ENCODE results near the gene PRDM13. TPM values are rescaled to one million over a fixed set of nuclear protein-coding genes. Genes with fewer than 3 reads are reported as not detected.

The PRDM13 gene
- total and polyA plus RNA-seq, 2 of the 13 experiments (the other 11 are each of a cell fraction or from before 2014, with no cell fraction given), result not detected

DNA sequence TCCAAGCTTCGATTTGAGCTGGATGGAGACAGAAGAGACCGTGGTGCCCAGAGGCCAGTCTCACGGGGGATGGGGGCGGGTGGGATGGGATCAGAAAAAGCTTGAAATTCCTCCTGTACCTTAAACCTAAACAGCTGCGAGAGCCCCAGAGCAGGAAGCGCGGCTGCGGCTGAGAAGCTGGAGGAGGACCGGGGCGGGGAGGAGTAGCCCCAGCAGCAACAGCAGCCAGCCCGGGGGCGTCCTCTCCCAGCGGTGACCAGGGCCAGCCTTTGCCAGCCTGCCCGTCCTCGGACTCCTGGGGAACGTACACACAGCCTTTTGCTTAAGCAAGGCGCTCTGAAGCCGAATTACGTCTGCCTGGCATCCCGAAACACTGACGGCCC is 17.4 kb upstream of the PRDM13 start:
- H3K9me3 ChIP-seq (ENCODE audit: low read length), result no peaks in the 10 kb centered on the region
- H2AFZ ChIP-seq (ENCODE audit: low read length), result no peak overlapping the region
- intact Hi-C loops (cut with micrococcal nuclease; ENCODE audit: unreplicated experiment), result loop anchor here (2.0 to 5.0 kb wide), 2 partner anchors 14 to 233 kb away; no protein-coding TSS in a partner anchor
- peak overlapping the region; percentile 51 to 79 (median 57) for H3K4me3 ChIP-seq (replicated peaks in 1 of 3; ENCODE audit: insufficient read depth in 1 of 3, low read depth in 2 of 3, low read length in 3 of 3)
- WGBS (ENCODE audit: low lambda C conversion rate), result 44% methylated on average over 9 of the region's 21 CpGs
- POLR2A ChIA-PET, result interaction anchor here (1.1 to 1.9 kb wide), 2 partner anchors 21 to 164 kb away, joined by 3 to 12 read pairs; partner anchors contain the start of gene CCNC
- H3K4me1 ChIP-seq (ENCODE audit: insufficient read depth, low read length), result peaks cover 13% of the 10 kb centered on the region
- no peak overlapping the region for H3K9ac ChIP-seq (ENCODE audit: insufficient read depth, low read depth, low read length)
- TF ChIP-seq, protein P1, sequence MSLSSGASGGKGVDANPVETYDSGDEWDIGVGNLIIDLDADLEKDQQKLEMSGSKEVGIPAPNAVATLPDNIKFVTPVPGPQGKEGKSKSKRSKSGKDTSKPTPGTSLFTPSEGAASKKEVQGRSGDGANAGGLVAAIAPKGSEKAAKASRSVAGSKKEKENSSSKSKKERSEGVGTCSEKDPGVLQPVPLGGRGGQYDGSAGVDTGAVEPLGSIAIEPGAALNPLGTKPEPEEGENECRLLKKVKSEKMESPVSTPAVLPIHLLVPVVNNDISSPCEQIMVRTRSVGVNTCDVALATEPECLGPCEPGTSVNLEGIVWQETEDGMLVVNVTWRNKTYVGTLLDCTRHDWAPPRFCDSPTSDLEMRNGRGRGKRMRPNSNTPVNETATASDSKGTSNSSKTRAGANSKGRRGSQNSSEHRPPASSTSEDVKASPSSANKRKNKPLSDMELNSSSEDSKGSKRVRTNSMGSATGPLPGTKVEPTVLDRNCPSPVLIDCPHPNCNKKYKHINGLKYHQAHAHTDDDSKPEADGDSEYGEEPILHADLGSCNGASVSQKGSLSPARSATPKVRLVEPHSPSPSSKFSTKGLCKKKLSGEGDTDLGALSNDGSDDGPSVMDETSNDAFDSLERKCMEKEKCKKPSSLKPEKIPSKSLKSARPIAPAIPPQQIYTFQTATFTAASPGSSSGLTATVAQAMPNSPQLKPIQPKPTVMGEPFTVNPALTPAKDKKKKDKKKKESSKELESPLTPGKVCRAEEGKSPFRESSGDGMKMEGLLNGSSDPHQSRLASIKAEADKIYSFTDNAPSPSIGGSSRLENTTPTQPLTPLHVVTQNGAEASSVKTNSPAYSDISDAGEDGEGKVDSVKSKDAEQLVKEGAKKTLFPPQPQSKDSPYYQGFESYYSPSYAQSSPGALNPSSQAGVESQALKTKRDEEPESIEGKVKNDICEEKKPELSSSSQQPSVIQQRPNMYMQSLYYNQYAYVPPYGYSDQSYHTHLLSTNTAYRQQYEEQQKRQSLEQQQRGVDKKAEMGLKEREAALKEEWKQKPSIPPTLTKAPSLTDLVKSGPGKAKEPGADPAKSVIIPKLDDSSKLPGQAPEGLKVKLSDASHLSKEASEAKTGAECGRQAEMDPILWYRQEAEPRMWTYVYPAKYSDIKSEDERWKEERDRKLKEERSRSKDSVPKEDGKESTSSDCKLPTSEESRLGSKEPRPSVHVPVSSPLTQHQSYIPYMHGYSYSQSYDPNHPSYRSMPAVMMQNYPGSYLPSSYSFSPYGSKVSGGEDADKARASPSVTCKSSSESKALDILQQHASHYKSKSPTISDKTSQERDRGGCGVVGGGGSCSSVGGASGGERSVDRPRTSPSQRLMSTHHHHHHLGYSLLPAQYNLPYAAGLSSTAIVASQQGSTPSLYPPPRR (CRISPR knock-in tag; IDR thresholded peaks at IDR 0.05; ENCODE audit: borderline replicate concordance), result no peak
- TF ChIP-seq NCOA5 (CRISPR knock-in tag; IDR thresholded peaks at IDR 0.05), result no peak
- TF ChIP-seq SMAD1 (CRISPR knock-in tag; IDR thresholded peaks at IDR 0.05; ENCODE audit: borderline replicate concordance, low read depth), result no peak
- TF ChIP-seq, protein P2, sequence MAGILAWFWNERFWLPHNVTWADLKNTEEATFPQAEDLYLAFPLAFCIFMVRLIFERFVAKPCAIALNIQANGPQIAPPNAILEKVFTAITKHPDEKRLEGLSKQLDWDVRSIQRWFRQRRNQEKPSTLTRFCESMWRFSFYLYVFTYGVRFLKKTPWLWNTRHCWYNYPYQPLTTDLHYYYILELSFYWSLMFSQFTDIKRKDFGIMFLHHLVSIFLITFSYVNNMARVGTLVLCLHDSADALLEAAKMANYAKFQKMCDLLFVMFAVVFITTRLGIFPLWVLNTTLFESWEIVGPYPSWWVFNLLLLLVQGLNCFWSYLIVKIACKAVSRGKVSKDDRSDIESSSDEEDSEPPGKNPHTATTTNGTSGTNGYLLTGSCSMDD (CRISPR knock-in tag; IDR thresholded peaks at IDR 0.05), result no peak
- TF ChIP-seq, protein P3, sequence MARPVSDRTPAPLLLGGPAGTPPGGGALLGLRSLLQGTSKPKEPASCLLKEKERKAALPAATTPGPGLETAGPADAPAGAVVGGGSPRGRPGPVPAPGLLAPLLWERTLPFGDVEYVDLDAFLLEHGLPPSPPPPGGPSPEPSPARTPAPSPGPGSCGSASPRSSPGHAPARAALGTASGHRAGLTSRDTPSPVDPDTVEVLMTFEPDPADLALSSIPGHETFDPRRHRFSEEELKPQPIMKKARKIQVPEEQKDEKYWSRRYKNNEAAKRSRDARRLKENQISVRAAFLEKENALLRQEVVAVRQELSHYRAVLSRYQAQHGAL (CRISPR knock-in tag; IDR thresholded peaks at IDR 0.05; ENCODE audit: not compliant biosample characterization), result no peak
- TF ChIP-seq SALL2 (CRISPR knock-in tag; IDR thresholded peaks at IDR 0.05), result no peak
- no peak for TF ChIP-seq ZFP1 (CRISPR knock-in tag; IDR thresholded peaks at IDR 0.05)
- TF ChIP-seq ESRRA (CRISPR knock-in tag; IDR thresholded peaks at IDR 0.05; ENCODE audit: low read depth), result no peak
- TF ChIP-seq ZNF501 (CRISPR knock-in tag; IDR thresholded peaks at IDR 0.05), result 0 out of 2 replicates have a peak, but pooled peaks have one; percentile 3
- no peak for TF ChIP-seq ADNP (CRISPR knock-in tag; IDR thresholded peaks at IDR 0.05)
- 0 out of 2 replicates have a peak, but pooled peaks have one; percentile 20 for TF ChIP-seq NAIF1 (CRISPR knock-in tag; IDR thresholded peaks at IDR 0.05; ENCODE audit: borderline replicate concordance)
- CTCF ChIA-PET (ENCODE audit: low intra/inter-chr PET ratio, low total read pairs), result interaction anchor here (0.8 to 2.6 kb wide), 3 partner anchors 19 to 234 kb away, joined by 3 to 10 read pairs (median 4); no protein-coding TSS in a partner anchor
- peak overlapping the region; percentile 96 for H3K4me2 ChIP-seq (ENCODE audit: low read depth, low read length)
- FAIRE-seq, result no peak
- peak; percentile 65 for ATAC-seq
- H4K20me1 ChIP-seq (ENCODE audit: insufficient read depth, low read length), result no peaks in the 10 kb centered on the region
- peaks cover 5 to 47% of the 10 kb centered on the region in 2 experiments for H3K27me3 ChIP-seq (ENCODE audit: control insufficient read depth in 1 of 2, insufficient read depth in 2 of 2, low read length in 2 of 2)
- BruUV-seq (replicated peaks), result no TSS peak
- DNase-seq (ENCODE audit: low spot score), result no peak
- in situ Hi-C loops (cut with HindIII; ENCODE audit: extremely low pct_ligation_motif_present, low pct_unique_long_range_greater_than_20kb), result loop anchor here (10.0 kb wide), 1 partner anchor 236 kb away; no protein-coding TSS in a partner anchor
- H3K27ac ChIP-seq (ENCODE audit: extremely low read length, insufficient read depth, low read length), result no peak overlapping the region
- H3K79me2 ChIP-seq (ENCODE audit: insufficient read depth, low read length), result no peaks in the 10 kb centered on the region
- no peaks in the 10 kb centered on the region for H3K36me3 ChIP-seq (replicated peaks in 1 of 2; ENCODE audit: control insufficient read depth in 1 of 2, insufficient read depth in 2 of 2, low read length in 2 of 2)

Measured in HepG2 (cell line).